Renal pelvis (tissue), 12 donors: ENCODE results near the gene MPC2. TPM values are rescaled to one million over a fixed set of nuclear protein-coding genes. Genes with fewer than 3 reads are reported as not detected.

Experiments used
- DNase-seq: peaks from one replicate; pipeline ENCODE4 v3.0.0-alpha.2; 2013
- long read RNA-seq, 16 experiments: transcript quantifications; one replicate each; lab custom pipeline, GENCODE V29; 2026
- polyA plus RNA-seq, 3 donors: library from polyadenylated mRNA; unstranded; fragments of 120-200 nt; gene quantifications; one replicate each; pipeline ENCODE4 v1.2.1, GENCODE V29; 2013; ENCODE audit not compliant: insufficient read length in 3 of 3

The MPC2 gene
- polyA plus RNA-seq, result 100 to 1,000 TPM; 188 to 199 (median 194) TPM
- long read RNA-seq, donor 1, transcript MPC2-202 (5 exons, 2,177 nt), result major isoform, 197 of 364 reads
- long read RNA-seq, donor 1, partial matches to known transcripts, result 167 of 364 reads
- long read RNA-seq, donor 1, other reads (novel, unspliced or antisense), result 0 of 364 reads
- long read RNA-seq, donor 2, transcript MPC2-202 (5 exons, 2,177 nt), result major isoform, 215 of 275 reads
- long read RNA-seq, donor 2, partial matches to known transcripts, result 60 of 275 reads
- long read RNA-seq, donor 2, other reads (novel, unspliced or antisense), result 0 of 275 reads
- long read RNA-seq, donor 3, transcript MPC2-202 (5 exons, 2,177 nt), result major isoform, 161 of 232 reads
- long read RNA-seq, donor 3, partial matches to known transcripts, result 71 of 232 reads
- long read RNA-seq, donor 3, other reads (novel, unspliced or antisense), result 0 of 232 reads
- long read RNA-seq, donor 4, transcript MPC2-202 (5 exons, 2,177 nt), result major isoform, 229 of 270 reads
- long read RNA-seq, donor 4, partial matches to known transcripts, result 41 of 270 reads
- long read RNA-seq, donor 4, other reads (novel, unspliced or antisense), result 0 of 270 reads
- long read RNA-seq, donor 5, transcript MPC2-202 (5 exons, 2,177 nt), result major isoform, 100 of 135 reads
- long read RNA-seq, donor 5, partial matches to known transcripts, result 35 of 135 reads
- long read RNA-seq, donor 5, other reads (novel, unspliced or antisense), result 0 of 135 reads
- long read RNA-seq, donor 6, transcript MPC2-202 (5 exons, 2,177 nt), result major isoform, 140 of 166 reads
- long read RNA-seq, donor 6, partial matches to known transcripts, result 25 of 166 reads
- long read RNA-seq, donor 6, other reads (novel, unspliced or antisense), result 0 of 166 reads
- long read RNA-seq, donor 7, transcript MPC2-202 (5 exons, 2,177 nt), result major isoform, 150 of 216 reads
- long read RNA-seq, donor 7, partial matches to known transcripts, result 66 of 216 reads
- long read RNA-seq, donor 7, other reads (novel, unspliced or antisense), result 0 of 216 reads
- long read RNA-seq, donor 8, transcript MPC2-202 (5 exons, 2,177 nt), result major isoform, 28 of 39 reads
- long read RNA-seq, donor 8, partial matches to known transcripts, result 11 of 39 reads
- long read RNA-seq, donor 8, other reads (novel, unspliced or antisense), result 0 of 39 reads
- long read RNA-seq, donor 9, transcript MPC2-202 (5 exons, 2,177 nt), result major isoform, 246 of 333 reads
- long read RNA-seq, donor 9, partial matches to known transcripts, result 87 of 333 reads
- long read RNA-seq, donor 9, other reads (novel, unspliced or antisense), result 0 of 333 reads
- long read RNA-seq, donor 10, transcript MPC2-202 (5 exons, 2,177 nt), result major isoform, 154 of 215 reads
- long read RNA-seq, donor 10, partial matches to known transcripts, result 60 of 215 reads
- long read RNA-seq, donor 10, other reads (novel, unspliced or antisense), result 0 of 215 reads
- long read RNA-seq, donor 11, transcript MPC2-202 (5 exons, 2,177 nt), result major isoform, 111 of 183 reads
- long read RNA-seq, donor 11, partial matches to known transcripts, result 72 of 183 reads
- long read RNA-seq, donor 11, other reads (novel, unspliced or antisense), result 0 of 183 reads
- long read RNA-seq, donor 12, transcript MPC2-202 (5 exons, 2,177 nt), result major isoform, 212 of 304 reads
- long read RNA-seq, donor 12, partial matches to known transcripts, result 92 of 304 reads
- long read RNA-seq, donor 12, other reads (novel, unspliced or antisense), result 0 of 304 reads
- long read RNA-seq, donor 13, transcript MPC2-202 (5 exons, 2,177 nt), result major isoform, 66 of 105 reads
- long read RNA-seq, donor 13, partial matches to known transcripts, result 39 of 105 reads
- long read RNA-seq, donor 13, other reads (novel, unspliced or antisense), result 0 of 105 reads
- long read RNA-seq, donor 14, result 0 reads
- long read RNA-seq, donor 15, transcript MPC2-202 (5 exons, 2,177 nt), result major isoform, 183 of 233 reads
- long read RNA-seq, donor 15, partial matches to known transcripts, result 50 of 233 reads
- long read RNA-seq, donor 15, other reads (novel, unspliced or antisense), result 0 of 233 reads
- long read RNA-seq, donor 16, transcript MPC2-202 (5 exons, 2,177 nt), result major isoform, 216 of 318 reads
- long read RNA-seq, donor 16, partial matches to known transcripts, result 102 of 318 reads
- long read RNA-seq, donor 16, other reads (novel, unspliced or antisense), result 0 of 318 reads

- DNase-seq, result peak; percentile 80
These were observed at the start of gene MPC2 for GRCh38 chr1:167936930-167937708. Gene MPC2, minus strand, starts transcription at chr1:167937072. Its CDS starts 1,231 bp downstream, at chr1:167935841.

- no peak for DNase-seq
These were observed 48.1 kb upstream of the MPC2 start for GRCh38 chr1:167984886-167985489.

GRCh38 chr1:167983797-167984420 lies 47.0 kb upstream of the MPC2 start:
- DNase-seq, result no peak

- DNase-seq, result no peak
These were observed 45.1 kb upstream of the MPC2 start for GRCh38 chr1:167981933-167982332.

GRCh38 chr1:167977245-167977644 lies 40.4 kb upstream of the MPC2 start:
- no peak for DNase-seq

DNA sequence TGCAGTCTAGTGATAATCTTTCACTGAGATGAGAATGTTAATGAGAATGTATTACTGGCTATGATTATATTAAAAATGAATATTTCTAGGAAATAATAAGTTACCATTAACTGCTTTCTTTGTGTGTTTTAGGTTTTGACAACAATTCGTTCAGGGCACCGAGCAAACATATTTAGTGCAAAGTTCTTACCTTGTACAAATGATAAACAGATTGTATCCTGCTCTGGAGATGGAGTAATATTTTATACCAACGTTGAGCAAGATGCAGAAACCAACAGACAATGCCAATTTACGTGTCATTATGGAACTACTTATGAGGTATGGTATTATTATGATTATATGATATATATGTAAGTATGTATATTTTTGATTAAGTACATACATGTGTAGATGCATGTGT lies 37.8 kb upstream of the MPC2 start:
- DNase-seq, result no peak

DNA sequence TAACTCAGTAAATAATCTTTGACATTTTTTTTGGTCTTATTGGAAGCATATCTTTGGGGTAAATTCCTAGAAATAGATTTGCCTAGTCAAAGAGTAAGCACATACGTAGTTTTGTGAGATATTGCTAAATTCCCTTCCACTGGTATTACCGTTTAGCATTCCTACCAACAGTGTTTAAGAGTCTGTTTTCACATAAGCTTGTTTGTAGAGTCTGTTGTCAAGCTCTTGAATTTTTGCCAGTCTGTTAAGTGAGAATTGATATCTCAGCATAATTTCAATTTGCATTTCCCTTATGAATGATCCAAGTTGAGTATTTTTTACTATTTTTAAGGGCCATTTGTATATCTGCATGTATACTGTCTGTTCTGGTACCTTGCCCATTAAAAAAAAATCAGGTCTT lies 37.0 kb upstream of the MPC2 start:
- no peak for DNase-seq

GRCh38 chr1:167968569-167968968 lies 31.7 kb upstream of the MPC2 start:
- no peak for DNase-seq

DNA sequence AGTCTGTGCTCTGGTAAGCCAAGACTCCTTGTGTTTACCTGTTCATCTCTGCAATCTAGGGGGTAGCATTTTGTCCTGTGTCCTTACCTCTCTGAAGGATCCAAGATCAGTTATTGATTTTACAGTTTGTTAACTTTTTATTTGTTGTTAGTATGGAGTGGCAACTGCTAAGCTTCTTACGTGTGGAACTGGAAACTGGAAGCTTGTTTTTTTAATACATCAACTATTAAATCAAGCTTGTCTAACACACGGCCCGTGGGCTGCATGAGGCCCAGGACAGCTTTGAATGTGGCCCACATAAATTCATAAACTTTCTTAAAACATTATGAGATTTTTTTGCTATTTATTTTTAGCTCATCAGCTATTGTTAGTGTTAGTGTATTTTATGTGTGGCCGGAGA lies 29.2 kb upstream of the MPC2 start:
- DNase-seq, result no peak

GRCh38 chr1:167964646-167965045 lies 27.8 kb upstream of the MPC2 start:
- no peak for DNase-seq

- no peak for DNase-seq
These were observed 20.8 kb upstream of the MPC2 start for GRCh38 chr1:167957710-167958109.

DNA sequence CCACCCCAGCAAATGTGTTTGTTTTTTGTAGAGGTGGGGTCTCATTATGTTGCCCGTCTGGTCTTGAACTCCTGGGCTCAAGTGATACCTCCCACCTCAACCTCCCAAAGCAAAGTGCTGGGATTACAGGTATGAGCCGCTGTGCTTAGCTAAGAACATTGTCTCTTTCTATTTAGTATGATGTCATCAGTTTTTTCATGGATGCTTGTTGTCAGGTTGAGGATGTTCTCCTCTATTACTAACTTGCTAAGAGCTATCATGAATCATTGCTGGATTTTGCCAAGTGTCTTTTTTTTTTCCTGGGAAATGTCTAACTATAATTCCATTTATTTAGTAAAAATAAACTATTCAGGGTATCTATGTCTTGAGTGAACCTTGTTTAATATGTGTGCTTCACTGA lies 19.0 kb upstream of the MPC2 start:
- no peak for DNase-seq

- DNase-seq, result no peak
These were observed 13.7 kb upstream of the MPC2 start for GRCh38 chr1:167950569-167950968.

DNA sequence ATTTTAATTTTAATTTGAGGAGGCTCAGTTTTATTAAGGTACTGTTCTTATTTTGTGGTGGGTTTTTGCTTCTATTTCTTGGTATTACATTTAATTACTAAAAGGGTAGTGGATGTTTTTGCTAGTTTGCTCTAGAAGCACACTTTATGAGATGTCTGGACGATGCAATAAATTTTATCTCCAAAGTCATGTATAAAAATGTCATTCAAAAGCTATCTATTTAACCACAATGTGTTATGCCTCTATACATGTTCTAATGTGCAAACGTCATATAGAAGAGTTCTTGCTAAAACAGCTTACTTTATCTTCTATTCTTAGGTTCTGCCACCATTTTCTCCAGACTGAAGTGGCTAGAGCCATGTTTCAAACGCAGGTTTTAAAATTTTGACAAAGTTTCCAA lies 12.9 kb upstream of the MPC2 start:
- no peak for DNase-seq

DNA sequence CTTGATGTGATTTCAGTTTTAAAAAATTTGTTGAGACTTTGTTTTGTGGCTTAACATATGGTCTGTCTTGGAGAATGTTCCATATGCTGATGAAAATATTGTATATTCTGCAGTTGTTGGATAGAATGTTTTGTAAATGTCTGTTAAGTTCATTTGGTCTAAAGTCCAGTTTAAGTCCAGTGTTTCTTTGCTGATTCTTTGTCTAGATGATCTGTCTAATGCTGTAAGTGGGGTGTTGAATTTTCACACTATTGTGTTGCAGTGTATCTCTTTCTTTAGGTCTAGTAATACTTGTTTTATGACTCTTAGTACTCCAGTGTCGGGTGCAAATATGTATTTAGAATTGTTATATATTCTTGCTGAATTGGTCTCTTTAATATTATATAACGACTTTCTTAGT lies 10.9 kb upstream of the MPC2 start:
- no peak for DNase-seq

DNA sequence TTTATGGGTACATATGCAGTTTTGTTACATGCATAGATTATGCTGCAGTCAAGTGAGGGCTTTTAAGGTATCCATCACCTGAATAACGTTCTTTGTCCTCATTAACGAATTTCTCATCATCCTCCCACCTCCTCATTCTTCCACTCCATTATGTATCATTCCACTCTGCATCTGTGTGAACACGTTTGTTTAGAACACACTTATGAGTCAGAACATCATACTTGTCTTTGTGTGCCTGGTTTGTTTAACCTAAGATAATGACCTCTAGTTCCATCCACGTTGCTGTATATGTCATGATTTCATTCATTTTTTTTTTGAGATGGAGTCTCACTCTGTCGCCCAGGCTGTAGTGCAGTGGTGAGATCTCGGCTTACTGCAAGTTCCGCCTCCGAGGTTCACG lies 6.7 kb upstream of the MPC2 start:
- no peak for DNase-seq

GRCh38 chr1:167940264-167940663 lies 3.4 kb upstream of the MPC2 start:
- no peak for DNase-seq

DNA sequence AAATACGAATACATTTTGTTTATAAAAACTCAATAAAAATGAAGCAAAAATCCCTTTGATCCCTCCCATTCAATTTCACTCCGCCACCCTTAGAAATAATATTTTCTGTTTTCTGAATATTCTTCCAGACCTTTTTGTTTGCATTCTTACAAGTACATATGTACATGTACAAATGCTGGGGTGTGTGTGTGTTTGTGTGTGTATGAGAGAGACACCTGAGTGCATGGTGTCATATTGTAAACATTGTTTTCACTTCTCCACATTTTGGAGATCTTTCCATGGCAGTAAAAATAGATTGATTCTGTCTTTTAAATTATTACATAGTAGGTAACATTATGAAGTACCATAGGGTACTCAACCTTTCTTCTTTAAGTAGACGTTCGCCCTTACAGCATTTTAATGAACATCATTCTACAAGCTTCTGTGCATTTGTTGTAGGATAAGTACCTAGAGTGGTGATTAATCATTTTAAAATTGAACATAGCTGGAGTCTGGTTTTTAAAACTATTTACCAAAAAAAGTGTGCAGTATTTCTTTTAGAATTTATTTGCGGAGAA lies 1.3 kb upstream of the MPC2 start:
- no peak for DNase-seq
